ENCODE measurements around the gene FAM117A.

FAM117A gene

DNA sequence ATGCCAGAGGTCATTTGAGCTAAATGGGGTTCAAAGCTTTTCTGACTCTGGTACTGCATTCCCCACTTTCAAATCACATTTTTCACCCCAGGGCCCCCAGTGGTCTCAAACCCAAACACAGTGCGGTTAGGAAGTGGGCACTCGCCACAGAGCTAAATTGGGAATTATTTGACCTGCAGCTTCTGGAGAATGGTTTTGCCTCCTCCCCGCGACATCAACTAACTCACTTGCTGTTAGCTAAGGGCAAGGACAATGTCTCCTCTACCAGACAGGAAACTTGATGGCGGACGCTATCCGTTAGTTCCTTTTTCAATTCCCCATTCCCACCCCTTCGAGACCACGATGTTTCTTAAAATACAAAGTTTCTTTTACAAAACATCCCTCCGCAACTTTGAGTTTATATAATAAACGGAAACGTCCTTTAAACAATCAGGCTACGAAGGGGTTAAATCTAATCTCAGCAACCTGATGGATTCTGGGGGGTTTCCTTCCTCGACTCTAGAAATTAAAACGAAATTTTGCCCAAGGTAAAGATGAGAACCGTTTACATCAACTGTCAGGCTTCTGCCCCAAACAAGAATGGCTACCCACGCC lies 24.1 kb upstream of the FAM117A start:
- H3K9me3 ChIP-seq (ENCODE audit: low read depth, low read length) = no peaks in the 10 kb centered on the region
- H3K36me3 ChIP-seq (ENCODE audit: insufficient read depth, low read length) = peaks cover 33% of the 10 kb centered on the region
- TF ChIP-seq EZH2 (IDR thresholded peaks at IDR 0.05) = no peak
- TF ChIP-seq POLR2AphosphoS5 (IDR thresholded peaks at IDR 0.05; ENCODE audit: borderline replicate concordance, low read depth, low read length) = no peak
- peak overlapping the region; percentile 70 for H3K27ac ChIP-seq
- DNase-seq (ENCODE audit: low read depth, low spot score) = no peak
- H3K4me3 ChIP-seq = peak overlapping the region; percentile 94
- peak overlapping the region; percentile 58 for H3K9ac ChIP-seq (ENCODE audit: insufficient read length)

DNA sequence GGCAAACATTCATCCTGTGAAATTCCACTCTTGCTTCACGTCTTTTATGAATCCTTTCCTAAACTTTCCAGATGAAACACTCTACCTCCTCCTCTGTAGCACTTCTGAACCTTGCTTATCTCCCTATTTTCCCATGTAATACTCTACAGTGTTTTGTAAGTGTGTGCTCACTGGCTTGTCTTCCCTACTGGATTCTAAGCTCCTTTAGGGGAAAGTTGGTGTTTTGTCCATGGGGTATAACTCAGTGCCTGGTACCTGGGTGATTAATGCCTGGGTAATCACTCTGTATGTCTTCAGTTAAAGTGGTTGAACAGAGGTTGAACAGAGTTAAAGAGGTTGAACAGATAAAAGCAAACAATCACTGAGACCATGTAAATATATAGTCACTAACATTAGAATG lies 20.7 kb upstream of the FAM117A start:
- Histone ChIP-seq H3K27ac (no peak overlapping the region), H3K4me3 (no peak overlapping the region), H3K9me3 (ENCODE audit: low read depth, low read length) (no peaks in the 10 kb centered on the region), H3K36me3 (ENCODE audit: insufficient read depth, low read length) (peaks cover 4% of the 10 kb centered on the region), H3K9ac (ENCODE audit: insufficient read length) (no peak overlapping the region)
- TF ChIP-seq FOXP2 (optimal IDR thresholded peaks at IDR 0.05; ENCODE audit: control extremely low read depth, extremely low read length, insufficient read depth) (no peak), EZH2 (IDR thresholded peaks at IDR 0.05) (no peak), POLR2AphosphoS5 (IDR thresholded peaks at IDR 0.05; ENCODE audit: borderline replicate concordance, low read depth, low read length) (no peak)
- DNase-seq (ENCODE audit: low read depth, low spot score) = no peak

DNA sequence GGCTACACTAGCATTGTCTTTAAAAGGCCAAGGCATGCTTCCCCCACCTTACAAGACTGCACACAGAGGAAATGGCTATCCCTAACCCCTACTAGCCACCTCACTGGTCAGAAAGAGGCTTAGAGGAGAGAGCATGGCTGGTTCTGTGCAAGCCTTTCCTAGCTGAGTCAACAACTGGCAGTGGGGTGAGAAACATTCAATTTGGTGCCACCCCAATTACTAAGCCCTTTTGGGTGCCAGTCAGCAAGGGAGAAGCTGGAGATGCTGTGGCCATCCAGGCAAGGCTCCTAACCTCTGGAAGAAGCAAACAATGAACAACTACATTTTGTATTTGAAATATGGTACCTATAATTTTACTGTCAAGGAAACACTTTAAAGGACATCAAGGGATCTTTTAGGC lies 19.9 kb upstream of the FAM117A start:
- DNase-seq (ENCODE audit: low read depth, low spot score) = no peak
- no peak for TF ChIP-seq POLR2AphosphoS5 (IDR thresholded peaks at IDR 0.05; ENCODE audit: borderline replicate concordance, low read depth, low read length)

DNA sequence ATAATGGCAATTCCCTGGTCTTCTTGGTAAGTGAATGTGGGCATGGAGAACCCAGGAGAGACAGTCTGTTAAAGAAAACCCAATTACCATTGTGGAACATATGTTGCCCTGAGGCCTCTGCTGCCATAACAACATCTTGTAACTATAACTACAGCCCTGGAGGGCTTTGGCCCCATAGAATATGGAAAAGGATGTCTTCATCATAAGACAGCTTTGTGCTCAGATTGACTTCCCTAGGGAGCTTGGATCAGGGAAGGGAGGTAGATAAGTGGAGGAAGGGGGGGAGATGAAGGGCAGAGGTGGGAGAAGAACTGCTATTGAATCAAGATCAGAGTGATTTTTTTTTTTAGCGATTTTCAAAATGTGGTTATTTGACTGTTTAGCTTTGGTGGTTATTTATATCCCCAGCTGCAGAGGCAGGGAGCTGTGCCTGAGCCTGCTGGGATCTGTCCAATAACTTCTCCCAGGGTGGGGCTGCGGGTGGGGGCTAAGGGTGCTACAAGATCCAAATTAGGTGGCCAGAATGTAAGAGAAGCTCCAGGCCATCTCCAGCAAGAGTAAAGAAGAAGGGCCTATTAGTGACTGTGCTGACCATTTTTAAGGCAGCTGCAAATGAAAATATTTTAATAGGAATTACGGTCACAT lies 19.3 kb upstream of the FAM117A start:
- TF ChIP-seq FOXP2 (optimal IDR thresholded peaks at IDR 0.05; ENCODE audit: control extremely low read depth, extremely low read length, insufficient read depth) (no peak), EZH2 (IDR thresholded peaks at IDR 0.05) (no peak), POLR2AphosphoS5 (IDR thresholded peaks at IDR 0.05; ENCODE audit: borderline replicate concordance, low read depth, low read length) (no peak)
- peak; percentile 66 for DNase-seq (ENCODE audit: low read depth, low spot score)
- Histone ChIP-seq H3K4me3 (peak overlapping the region; percentile 53), H3K36me3 (ENCODE audit: insufficient read depth, low read length) (no peaks in the 10 kb centered on the region), H3K9ac (ENCODE audit: insufficient read length) (no peak overlapping the region), H3K27ac (peak overlapping the region; percentile 56), H3K9me3 (ENCODE audit: low read depth, low read length) (no peaks in the 10 kb centered on the region)

More for the DNA sequence above, 19.9 kb upstream of the FAM117A start:
- H3K27ac ChIP-seq = no peak overlapping the region
- H3K9ac ChIP-seq (ENCODE audit: insufficient read length) = no peak overlapping the region
- H3K4me3 ChIP-seq = no peak overlapping the region
- no peaks in the 10 kb centered on the region for H3K36me3 ChIP-seq (ENCODE audit: insufficient read depth, low read length)
- no peaks in the 10 kb centered on the region for H3K9me3 ChIP-seq (ENCODE audit: low read depth, low read length)

DNA sequence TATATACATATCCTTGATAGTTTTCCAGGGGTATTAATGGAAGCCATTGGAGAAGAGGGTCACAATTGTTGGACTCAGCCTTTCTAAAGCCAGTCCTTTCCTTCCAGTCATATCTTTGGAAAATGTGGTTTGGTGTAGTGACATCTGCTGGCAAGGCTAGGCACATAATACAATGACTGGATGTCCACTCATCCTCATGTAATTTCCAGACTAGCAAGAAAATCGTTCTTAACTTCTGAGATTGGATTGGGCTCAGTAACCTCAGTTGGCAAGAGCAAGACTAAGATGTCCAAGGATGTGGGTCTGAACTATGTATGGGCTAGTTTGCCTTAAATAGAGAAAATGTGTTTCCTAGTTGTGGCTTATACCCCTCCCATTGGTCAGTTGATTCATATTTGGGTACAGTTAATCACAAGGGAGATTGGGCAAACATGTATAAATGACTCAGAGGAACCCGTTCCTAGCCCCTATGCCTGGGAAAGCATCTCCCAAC lies 15.9 kb upstream of the FAM117A start:
- no peak overlapping the region for H3K4me3 ChIP-seq
- DNase-seq (ENCODE audit: low read depth, low spot score) = no peak
- no peaks in the 10 kb centered on the region for H3K36me3 ChIP-seq (ENCODE audit: insufficient read depth, low read length)
- TF ChIP-seq EZH2 (IDR thresholded peaks at IDR 0.05) (no peak), FOXP2 (optimal IDR thresholded peaks at IDR 0.05; ENCODE audit: control extremely low read depth, extremely low read length, insufficient read depth) (no peak), POLR2AphosphoS5 (IDR thresholded peaks at IDR 0.05; ENCODE audit: borderline replicate concordance, low read depth, low read length) (no peak)
- no peak overlapping the region for H3K27ac ChIP-seq
- H3K9ac ChIP-seq (ENCODE audit: insufficient read length) = no peak overlapping the region
- H3K9me3 ChIP-seq (ENCODE audit: low read depth, low read length) = no peaks in the 10 kb centered on the region

DNA sequence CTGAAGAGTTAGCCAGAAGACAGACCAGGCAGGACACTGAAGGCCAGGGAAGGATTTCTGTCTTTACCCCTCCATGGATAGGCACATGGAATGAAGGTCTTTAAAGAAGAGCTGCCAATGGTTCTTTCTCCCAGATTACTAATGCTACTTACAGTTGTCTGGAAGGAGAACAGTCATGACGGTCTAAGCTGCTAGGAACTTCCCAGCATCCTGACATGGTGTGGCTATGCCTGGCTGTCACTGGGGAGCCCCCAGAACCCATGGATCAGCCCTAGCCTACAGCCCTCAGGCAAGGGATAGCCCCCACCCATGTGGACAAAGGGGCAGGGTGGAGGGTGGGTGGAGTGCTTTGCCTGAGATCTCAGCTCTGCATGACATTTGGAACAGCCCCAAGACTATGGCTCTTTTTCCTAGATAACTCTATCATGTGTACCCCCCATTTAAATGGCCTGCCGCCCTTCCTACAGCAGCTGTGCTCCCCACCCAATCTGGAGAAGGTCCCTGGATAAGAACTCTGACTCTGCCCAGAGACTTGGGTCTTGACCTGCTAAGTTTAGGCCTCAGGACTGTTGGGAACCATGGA lies 15.3 kb upstream of the FAM117A start:
- H3K4me3 ChIP-seq = no peak overlapping the region
- TF ChIP-seq EZH2 (IDR thresholded peaks at IDR 0.05) (no peak), POLR2AphosphoS5 (IDR thresholded peaks at IDR 0.05; ENCODE audit: borderline replicate concordance, low read depth, low read length) (no peak), FOXP2 (optimal IDR thresholded peaks at IDR 0.05; ENCODE audit: control extremely low read depth, extremely low read length, insufficient read depth) (no peak)
- no peak for DNase-seq (ENCODE audit: low read depth, low spot score)
- H3K9ac ChIP-seq (ENCODE audit: insufficient read length) = no peak overlapping the region
- no peak overlapping the region for H3K27ac ChIP-seq
- H3K9me3 ChIP-seq (ENCODE audit: low read depth, low read length) = no peaks in the 10 kb centered on the region
- H3K36me3 ChIP-seq (ENCODE audit: insufficient read depth, low read length) = no peaks in the 10 kb centered on the region

DNA sequence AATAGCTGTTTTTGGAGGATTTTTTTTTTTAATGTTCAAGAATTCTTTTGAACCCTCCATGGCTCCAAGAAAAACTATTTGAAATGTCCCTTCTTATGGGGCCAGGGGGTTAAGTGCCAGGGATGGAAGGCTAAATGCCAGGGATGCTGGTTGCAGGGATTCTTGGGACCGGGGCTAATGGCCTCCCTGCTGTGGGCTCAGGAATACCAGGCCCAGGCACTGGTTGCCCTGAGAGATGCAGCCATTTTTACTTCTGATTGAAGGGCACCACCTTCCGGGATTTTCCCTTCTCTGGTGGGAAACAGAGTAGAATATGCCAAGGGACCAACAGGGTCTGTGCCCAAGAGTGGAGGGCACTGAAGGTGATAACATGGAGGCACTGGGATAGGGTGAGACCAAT lies 13.6 kb upstream of the FAM117A start:
- Histone ChIP-seq H3K9ac (ENCODE audit: insufficient read length) (no peak overlapping the region), H3K36me3 (ENCODE audit: insufficient read depth, low read length) (no peaks in the 10 kb centered on the region), H3K27ac (no peak overlapping the region), H3K4me3 (no peak overlapping the region), H3K9me3 (ENCODE audit: low read depth, low read length) (no peaks in the 10 kb centered on the region)
- DNase-seq (ENCODE audit: low read depth, low spot score) = no peak
- TF ChIP-seq FOXP2 (optimal IDR thresholded peaks at IDR 0.05; ENCODE audit: control extremely low read depth, extremely low read length, insufficient read depth) (no peak), EZH2 (IDR thresholded peaks at IDR 0.05) (no peak), POLR2AphosphoS5 (IDR thresholded peaks at IDR 0.05; ENCODE audit: borderline replicate concordance, low read depth, low read length) (no peak)

DNA sequence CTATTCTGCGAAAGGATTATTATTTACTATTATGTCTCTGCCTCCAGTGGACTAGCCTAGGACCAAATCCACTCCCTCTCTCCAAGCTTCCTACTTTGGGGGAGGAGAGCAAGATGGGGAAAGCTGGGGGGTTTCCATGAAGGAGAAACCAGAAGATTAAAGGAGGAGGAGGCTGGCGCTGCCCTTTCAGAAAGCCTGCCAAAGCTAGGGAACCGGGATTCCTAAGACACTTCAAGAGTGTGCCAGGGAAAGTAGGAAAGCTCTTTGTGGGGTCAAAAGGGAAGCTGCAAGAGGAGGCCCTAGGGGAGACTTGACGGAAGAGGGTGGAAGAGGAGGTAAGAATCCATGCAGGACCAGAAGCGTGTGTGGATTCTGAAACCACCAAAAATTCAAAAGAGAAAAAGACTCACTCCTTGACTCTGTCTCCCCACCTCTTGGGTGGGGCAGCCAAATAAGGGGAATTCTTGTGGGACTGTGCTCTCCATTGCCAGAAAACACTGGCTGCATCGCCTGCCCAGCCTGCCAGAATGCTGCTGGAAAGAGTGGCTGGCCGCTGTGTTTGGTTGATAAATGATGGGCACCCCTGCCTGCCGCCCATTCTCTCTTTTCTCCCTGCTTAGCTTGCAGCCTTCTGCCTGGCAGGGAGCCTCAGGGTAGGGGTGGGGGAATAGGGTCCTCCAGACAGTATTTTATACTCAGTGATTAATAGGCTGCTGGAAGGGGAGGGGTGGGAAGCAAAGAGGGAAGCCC lies 12.8 kb upstream of the FAM117A start:
- H3K4me3 ChIP-seq = no peak overlapping the region
- no peak overlapping the region for H3K9ac ChIP-seq (ENCODE audit: insufficient read length)
- H3K36me3 ChIP-seq (ENCODE audit: insufficient read depth, low read length) = no peaks in the 10 kb centered on the region
- TF ChIP-seq FOXP2 (optimal IDR thresholded peaks at IDR 0.05; ENCODE audit: control extremely low read depth, extremely low read length, insufficient read depth) (no peak), EZH2 (IDR thresholded peaks at IDR 0.05) (no peak), POLR2AphosphoS5 (IDR thresholded peaks at IDR 0.05; ENCODE audit: borderline replicate concordance, low read depth, low read length) (no peak)
- H3K27ac ChIP-seq = no peak overlapping the region
- no peaks in the 10 kb centered on the region for H3K9me3 ChIP-seq (ENCODE audit: low read depth, low read length)
- no peak for DNase-seq (ENCODE audit: low read depth, low spot score)

All from SK-N-MC (cell line).